GM10248 (cell line): ENCODE results near the gene RXFP4.

ENCODE experiments used
- CTCF ChIA-PET: fragments of 300-600 bp; sonication (Branson Sonifier 250); formaldehyde crosslinking; extraction: SDS; loops from one replicate; lab custom pipeline; 2021; ENCODE audit warnings: antibody characterized with exemption; lab: Yijun Ruan, JAX
- POLR2A ChIA-PET: fragments of 350-650 bp; sonication (Branson Sonifier 250); formaldehyde crosslinking; extraction: SDS; loops from one replicate; lab custom pipeline; 2020; ENCODE audit warnings: antibody characterized with exemption; lab: Yijun Ruan, JAX
- DNase-seq: peaks from one replicate; pipeline ENCODE4 v3.0.0; 2012; ENCODE audit errors: extremely low spot score
- TF ChIP-seq, protein P1 (sequence below): IDR thresholded peaks from 2 replicates; pipeline ENCODE4 v1.5.1; 2012; ENCODE audit warnings: mild to moderate bottlenecking, low read depth; ENCODE audit errors: extremely low read depth, missing control alignments, control extremely low read depth

Gene RXFP4

DNA sequence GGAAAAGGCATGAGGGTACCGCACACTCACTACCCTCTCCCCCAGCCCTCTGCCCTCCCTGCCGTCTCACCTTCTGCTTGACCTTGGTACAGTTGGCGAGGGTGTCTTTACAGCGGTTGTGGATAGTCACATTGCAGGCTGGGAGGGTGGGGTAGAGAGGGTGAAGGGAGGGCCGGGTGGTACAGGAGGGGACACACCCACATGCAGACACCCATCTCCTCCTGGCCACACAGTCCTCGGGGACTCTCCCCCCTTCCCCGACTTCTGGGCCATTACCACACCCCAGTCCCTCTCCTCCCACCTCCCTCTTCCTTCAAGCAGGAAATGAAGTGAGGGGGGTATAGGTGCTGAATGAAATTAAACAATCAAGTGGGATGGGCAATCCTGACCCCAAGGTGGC lies 25.3 kb downstream of the RXFP4 start:
- TF ChIP-seq, protein P1, sequence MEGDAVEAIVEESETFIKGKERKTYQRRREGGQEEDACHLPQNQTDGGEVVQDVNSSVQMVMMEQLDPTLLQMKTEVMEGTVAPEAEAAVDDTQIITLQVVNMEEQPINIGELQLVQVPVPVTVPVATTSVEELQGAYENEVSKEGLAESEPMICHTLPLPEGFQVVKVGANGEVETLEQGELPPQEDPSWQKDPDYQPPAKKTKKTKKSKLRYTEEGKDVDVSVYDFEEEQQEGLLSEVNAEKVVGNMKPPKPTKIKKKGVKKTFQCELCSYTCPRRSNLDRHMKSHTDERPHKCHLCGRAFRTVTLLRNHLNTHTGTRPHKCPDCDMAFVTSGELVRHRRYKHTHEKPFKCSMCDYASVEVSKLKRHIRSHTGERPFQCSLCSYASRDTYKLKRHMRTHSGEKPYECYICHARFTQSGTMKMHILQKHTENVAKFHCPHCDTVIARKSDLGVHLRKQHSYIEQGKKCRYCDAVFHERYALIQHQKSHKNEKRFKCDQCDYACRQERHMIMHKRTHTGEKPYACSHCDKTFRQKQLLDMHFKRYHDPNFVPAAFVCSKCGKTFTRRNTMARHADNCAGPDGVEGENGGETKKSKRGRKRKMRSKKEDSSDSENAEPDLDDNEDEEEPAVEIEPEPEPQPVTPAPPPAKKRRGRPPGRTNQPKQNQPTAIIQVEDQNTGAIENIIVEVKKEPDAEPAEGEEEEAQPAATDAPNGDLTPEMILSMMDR = no peak
- ChIA-PET POLR2A (no interaction called here), CTCF (interaction anchor here (0.9 to 19.5 kb wide), 4 partner anchors 10 to 29 kb away, joined by 3 to 215 read pairs (median 4); no protein-coding TSS in a partner anchor)
- DNase-seq = no peak

DNA sequence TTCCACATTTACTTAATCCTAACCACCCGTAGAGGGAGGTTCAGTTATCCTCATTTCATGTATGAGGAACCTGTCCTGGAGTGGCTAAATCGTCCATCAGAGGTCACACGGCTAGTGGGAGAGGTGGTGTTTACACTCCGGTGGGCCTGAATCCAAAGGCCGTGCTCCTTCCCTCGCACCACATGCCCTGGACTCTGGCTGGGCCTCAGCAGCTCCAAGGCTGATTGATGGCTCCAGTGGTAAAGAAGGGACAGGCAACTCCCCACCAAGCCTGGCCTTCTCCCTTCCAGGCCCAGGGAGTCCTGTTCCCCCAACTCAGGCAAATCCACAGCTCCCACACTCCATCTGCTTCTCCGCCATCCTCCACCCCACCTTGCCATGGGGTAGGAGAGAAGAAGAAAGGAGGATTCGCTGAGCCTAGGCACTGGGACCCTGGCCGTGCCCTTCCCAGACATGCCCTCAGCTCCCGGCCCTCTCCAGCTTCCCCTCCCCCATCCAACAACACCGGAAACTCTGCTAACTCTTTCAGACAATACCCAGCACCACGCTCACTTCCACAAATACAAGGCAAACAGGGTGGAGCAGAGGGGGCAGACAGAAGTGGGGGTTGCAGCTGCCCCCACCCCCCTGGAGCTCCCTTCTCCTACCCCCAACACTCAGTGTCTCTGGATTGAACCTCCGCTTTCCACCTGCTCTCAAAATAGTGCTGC lies 26.1 kb downstream of the RXFP4 start:
- ChIA-PET POLR2A (interaction anchor here (0.5 kb wide), 2 partner anchors 32 to 50 kb away, joined by 3 to 7 read pairs; no protein-coding TSS in a partner anchor), CTCF (interaction anchor here (0.9 to 19.5 kb wide), 6 partner anchors 10 to 30 kb away, joined by 3 to 215 read pairs (median 4); no protein-coding TSS in a partner anchor)
- DNase-seq = no peak
- TF ChIP-seq, protein P1 = no peak

DNA sequence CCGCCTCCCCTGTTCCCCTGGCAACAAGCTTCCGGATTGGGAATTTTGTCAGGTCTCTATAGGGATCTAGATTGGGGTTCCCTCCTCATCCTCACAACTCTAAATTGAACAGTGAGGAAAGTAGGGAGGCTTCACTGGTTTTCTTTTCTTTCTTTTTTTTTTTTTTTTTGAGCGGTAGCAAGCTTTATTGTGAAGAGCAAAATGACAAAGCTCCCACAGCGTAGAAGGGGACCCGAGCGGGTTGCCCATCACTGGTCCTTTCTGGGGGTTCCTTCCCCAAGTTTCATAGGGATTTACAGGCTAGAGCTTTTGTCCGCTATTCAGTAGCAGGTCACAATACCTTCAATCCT lies 26.6 kb downstream of the RXFP4 start:
- ChIA-PET CTCF (interaction anchor here (1.1 to 19.5 kb wide), 3 partner anchors 9 to 25 kb away, joined by 3 to 215 read pairs (median 5); no protein-coding TSS in a partner anchor), POLR2A (interaction anchor here (0.5 kb wide), 1 partner anchor 33 kb away, joined by 7 read pairs; no protein-coding TSS in a partner anchor)
- DNase-seq = no peak
- TF ChIP-seq, protein P1 = no peak

DNA sequence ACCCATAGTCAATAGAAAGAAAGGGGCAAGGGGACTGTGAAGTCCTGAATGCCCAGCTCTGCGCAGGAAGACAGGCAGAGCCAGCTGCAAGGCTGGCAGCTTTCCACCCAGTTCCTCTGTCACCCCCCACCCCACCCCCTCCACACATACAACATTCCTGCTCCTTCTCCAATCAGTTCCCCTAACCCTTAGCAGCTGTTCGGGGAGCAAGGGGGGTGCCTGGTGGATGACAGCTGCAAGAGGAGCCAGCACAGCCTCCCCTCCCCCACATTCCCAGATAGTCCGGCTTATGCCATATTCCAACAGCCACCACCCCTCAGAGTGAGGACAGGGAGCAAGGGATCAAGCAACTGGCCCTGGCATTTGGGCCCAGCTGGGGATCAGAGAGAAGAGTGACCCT lies 27.2 kb downstream of the RXFP4 start:
- ChIA-PET CTCF (interaction anchor here (1.4 to 19.5 kb wide), 2 partner anchors 17 to 24 kb away, joined by 5 to 215 read pairs; no protein-coding TSS in a partner anchor), POLR2A (no interaction called here)
- TF ChIP-seq, protein P1 = no peak
- DNase-seq = no peak

DNA sequence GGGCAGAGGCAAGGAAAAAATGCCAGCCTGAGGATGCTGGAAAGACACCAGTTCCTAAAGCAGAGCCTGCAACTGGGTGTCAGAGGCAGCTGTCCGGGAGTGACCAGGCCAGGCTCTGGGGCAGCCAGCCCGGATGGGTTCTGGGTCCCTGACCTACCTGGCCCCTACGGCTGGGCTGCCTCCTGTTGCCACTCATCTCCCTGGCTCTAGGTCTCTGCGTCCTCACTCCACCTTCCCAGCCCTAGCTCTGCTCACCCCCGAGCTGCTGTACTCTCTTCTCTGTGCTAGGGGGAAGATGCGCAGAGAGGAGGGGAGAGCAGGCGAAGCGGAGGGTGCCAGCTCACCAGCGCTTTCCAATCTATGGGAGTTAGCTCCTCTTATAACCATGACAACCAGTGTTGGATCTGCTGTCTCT lies 27.9 kb downstream of the RXFP4 start:
- ChIA-PET CTCF (interaction anchor here (1.1 to 19.5 kb wide), 3 partner anchors 22 to 31 kb away, joined by 3 to 215 read pairs (median 7); no protein-coding TSS in a partner anchor), POLR2A (interaction anchor here (0.9 kb wide), 1 partner anchor 46 kb away, joined by 4 read pairs; no protein-coding TSS in a partner anchor)
- no peak for DNase-seq
- TF ChIP-seq, protein P1 = no peak

DNA sequence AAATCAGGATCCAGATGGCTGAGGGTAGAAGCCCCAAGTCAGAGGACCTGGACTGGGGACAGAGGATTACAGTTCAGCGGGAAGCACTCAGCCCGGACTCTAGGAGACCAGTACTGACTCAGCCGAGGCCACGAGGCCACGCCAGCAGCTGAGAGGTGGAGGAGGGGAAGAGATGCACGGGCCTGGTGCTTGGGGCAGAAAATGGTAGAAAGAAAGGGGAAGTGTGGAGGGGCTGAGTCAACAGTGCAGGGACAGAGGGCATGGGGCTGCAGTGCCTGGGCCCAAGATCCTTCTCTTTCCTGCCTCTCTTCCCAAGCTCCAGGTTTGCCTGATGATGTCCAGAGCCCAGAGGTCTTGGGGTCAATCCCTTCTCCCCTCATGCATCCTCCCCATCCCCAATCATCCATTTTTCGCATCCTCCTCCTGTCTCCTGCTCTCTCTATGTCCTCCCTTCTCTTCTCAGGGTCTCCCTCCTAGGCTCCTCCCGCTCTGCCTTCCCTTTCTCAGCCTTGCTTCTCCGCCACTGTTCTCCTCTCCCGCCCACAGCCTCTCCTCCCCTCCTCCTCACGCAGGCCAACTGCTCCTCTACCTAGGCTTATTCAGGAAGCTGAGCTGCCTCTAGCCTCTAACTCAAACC lies 29.2 kb downstream of the RXFP4 start:
- TF ChIP-seq, protein P1 = no peak
- peak; percentile 85 for DNase-seq
- ChIA-PET POLR2A (interaction anchor here (0.7 to 1.3 kb wide), 4 partner anchors 8 to 57 kb away, joined by 3 to 5 read pairs (median 4); no protein-coding TSS in a partner anchor), CTCF (interaction anchor here (0.9 to 19.5 kb wide), 6 partner anchors 8 to 32 kb away, joined by 3 to 215 read pairs (median 3); no protein-coding TSS in a partner anchor)
